ENCODE results near the gene S100A3.

Gene S100A3

GRCh38 chr1:153505576-153505975 is 43.5 kb downstream of the S100A3 start:
- no peak for DNase-seq
- no peak for ATAC-seq
- Mint-ChIP-seq H3K27me3 (peaks cover 3% of the 10 kb centered on the region), H3K36me3 (ENCODE audit: low read depth) (no peaks in the 10 kb centered on the region), H3K27ac (no peak overlapping the region), H3K4me3 (no peak overlapping the region), H3K9me3 (no peaks in the 10 kb centered on the region), H3K4me1 (peaks cover 5% of the 10 kb centered on the region)

- no peaks in the 10 kb centered on the region for H3K36me3 Mint-ChIP-seq (ENCODE audit: low read depth)
- ATAC-seq: no peak
Observed at GRCh38 chr1:153503766-153504165, 45.3 kb downstream of the S100A3 start.

GRCh38 chr1:153498746-153499145 is 50.3 kb downstream of the S100A3 start:
- Mint-ChIP-seq H3K36me3 (ENCODE audit: low read depth) (no peaks in the 10 kb centered on the region), H3K27ac (no peak overlapping the region), H3K9me3 (no peaks in the 10 kb centered on the region), H3K4me1 (no peaks in the 10 kb centered on the region), H3K27me3 (peaks cover 30% of the 10 kb centered on the region), H3K4me3 (no peak overlapping the region)
- no peak for ATAC-seq
- DNase-seq: no peak

More at GRCh38 chr1:153503766-153504165, 45.3 kb downstream of the S100A3 start:
- DNase-seq: no peak
- H3K9me3 Mint-ChIP-seq: no peaks in the 10 kb centered on the region
- H3K27me3 Mint-ChIP-seq: peaks cover 15% of the 10 kb centered on the region
- peaks cover 5% of the 10 kb centered on the region for H3K4me1 Mint-ChIP-seq
- no peak overlapping the region for H3K27ac Mint-ChIP-seq
- H3K4me3 Mint-ChIP-seq: no peak overlapping the region
